Mononuclear cell (primary cell): Measurements from ENCODE around the gene HOXA9. TPM values are rescaled to one million over a fixed set of nuclear protein-coding genes. Genes with fewer than 3 reads are reported as not detected.

Source experiments
- H3K27me3 ChIP-seq: 2 replicates; pipeline ENCODE4 v1.6.0; 2011; ENCODE audit warnings: low read length, control low read depth; ENCODE audit not compliant: insufficient read depth
- H3K4me1 ChIP-seq: 2 replicates; pipeline ENCODE4 v1.5.1; 2011; ENCODE audit warnings: mild to moderate bottlenecking, low read length, control low read depth; ENCODE audit not compliant: insufficient read depth
- H3K4me3 ChIP-seq: 2 replicates; pipeline ENCODE4 v1.5.1; 2011; ENCODE audit warnings: mild to moderate bottlenecking, low read length, moderate library complexity
- H3K9me3 ChIP-seq: 2 replicates; pipeline ENCODE4 v1.5.1; 2011; ENCODE audit warnings: low read depth, mild to moderate bottlenecking, control low read depth, low read length
- total RNA-seq: library from RNA; depleted of rRNA; stranded (reverse); fragments of >200 nt; gene quantifications from one replicate; pipeline ENCODE4 v1.2.3, GENCODE V29; 2012

The HOXA9 gene
- total RNA-seq, 1 donor: 0.52 TPM

- no peak overlapping the region for H3K4me3 ChIP-seq
- H3K9me3 ChIP-seq: no peaks in the 10 kb centered on the region
These were observed 20.7 kb upstream of the HOXA9 start for GRCh38 chr7:27185854-27186667.

GRCh38 chr7:27185013-27185853 lies 19.9 kb upstream of the HOXA9 start, which contains the start of gene HOXA11:
HOXA11 (minus strand) TSS chr7:27185232; CDS start chr7:27185144, 88 bp downstream.
- Histone ChIP-seq H3K4me1 (peaks cover 57% of the 10 kb centered on the region), H3K9me3 (no peaks in the 10 kb centered on the region), H3K27me3 (peaks cover 98% of the 10 kb centered on the region), H3K4me3 (peak within 1 kb of the TSS; percentile 12)

More at GRCh38 chr7:27185854-27186667, 20.7 kb upstream of the HOXA9 start:
- H3K27me3 ChIP-seq: peaks cover 98% of the 10 kb centered on the region
- H3K4me1 ChIP-seq: peaks cover 57% of the 10 kb centered on the region

- peaks cover 62% of the 10 kb centered on the region for H3K4me1 ChIP-seq
- peak overlapping the region; percentile 12 for H3K4me3 ChIP-seq
- H3K27me3 ChIP-seq: peaks cover 98% of the 10 kb centered on the region
- H3K9me3 ChIP-seq: no peaks in the 10 kb centered on the region
These were observed 19.1 kb upstream of the HOXA9 start for GRCh38 chr7:27184337-27185012.

- no peaks in the 10 kb centered on the region for H3K9me3 ChIP-seq
- peaks cover 98% of the 10 kb centered on the region for H3K27me3 ChIP-seq
- H3K4me1 ChIP-seq: peaks cover 57% of the 10 kb centered on the region
- H3K4me3 ChIP-seq: peak overlapping the region; percentile 12
These were observed 18.5 kb upstream of the HOXA9 start for GRCh38 chr7:27183682-27184336.

GRCh38 chr7:27182861-27183681 lies 17.7 kb upstream of the HOXA9 start:
- Histone ChIP-seq H3K27me3 (peaks cover 98% of the 10 kb centered on the region), H3K4me3 (no peak overlapping the region), H3K4me1 (peaks cover 49% of the 10 kb centered on the region), H3K9me3 (no peaks in the 10 kb centered on the region)

- no peaks in the 10 kb centered on the region for H3K9me3 ChIP-seq
- peaks cover 42% of the 10 kb centered on the region for H3K4me1 ChIP-seq
- peaks cover 93% of the 10 kb centered on the region for H3K27me3 ChIP-seq
These were observed 17.0 kb upstream of the HOXA9 start for GRCh38 chr7:27182285-27182841.

GRCh38 chr7:27181795-27182275 lies 16.5 kb upstream of the HOXA9 start:
- no peak overlapping the region for H3K4me3 ChIP-seq
- peaks cover 93% of the 10 kb centered on the region for H3K27me3 ChIP-seq
- no peaks in the 10 kb centered on the region for H3K9me3 ChIP-seq
- peaks cover 40% of the 10 kb centered on the region for H3K4me1 ChIP-seq

More at GRCh38 chr7:27182285-27182841, 17.0 kb upstream of the HOXA9 start:
- no peak overlapping the region for H3K4me3 ChIP-seq

GRCh38 chr7:27180431-27181420 lies 15.4 kb upstream of the HOXA9 start:
- Histone ChIP-seq H3K27me3 (peaks cover 92% of the 10 kb centered on the region), H3K9me3 (no peaks in the 10 kb centered on the region), H3K4me3 (no peak overlapping the region), H3K4me1 (peaks cover 34% of the 10 kb centered on the region)

GRCh38 chr7:27179503-27180430 lies 14.4 kb upstream of the HOXA9 start:
- Histone ChIP-seq H3K27me3 (peaks cover 92% of the 10 kb centered on the region), H3K4me3 (no peak overlapping the region), H3K4me1 (peaks cover 25% of the 10 kb centered on the region), H3K9me3 (no peaks in the 10 kb centered on the region)

GRCh38 chr7:27179030-27179429 lies 13.7 kb upstream of the HOXA9 start:
- H3K4me1 ChIP-seq: peaks cover 25% of the 10 kb centered on the region
- H3K27me3 ChIP-seq: peaks cover 94% of the 10 kb centered on the region
- no peaks in the 10 kb centered on the region for H3K9me3 ChIP-seq
- no peak overlapping the region for H3K4me3 ChIP-seq

GRCh38 chr7:27178366-27178765 lies 13.0 kb upstream of the HOXA9 start:
- Histone ChIP-seq H3K4me1 (peaks cover 25% of the 10 kb centered on the region), H3K9me3 (no peaks in the 10 kb centered on the region), H3K27me3 (peaks cover 91% of the 10 kb centered on the region), H3K4me3 (no peak overlapping the region)
